Heart left ventricle (tissue), 16 donors: Measurements from ENCODE around the gene SORBS1. TPM values are rescaled to one million over a fixed set of nuclear protein-coding genes. Genes with fewer than 3 reads are reported as not detected.

Source experiments
- ATAC-seq, 4 donors: fragments of 200-7000 bp; cut with Tn5 transposase; one replicate each; pipeline ENCODE4 v1.9.1; 2020 to 2022; ENCODE audit warnings: moderate library complexity in 4 of 4, mild to moderate bottlenecking in 3 of 4, moderate number of reproducible peaks in 1 of 4
- DNase-seq, 5 donors: peaks; one replicate each; pipeline ENCODE4 v3.0.0-alpha.2; 2020
- H3K27ac ChIP-seq, 12 donors: fragments of 200-600 bp; sonication (generic) in 4 of 12; one replicate each; pipeline versions ENCODE4 v1.5.0 to v1.8.0; 2016 to 2022; ENCODE audit warnings: mild to moderate bottlenecking in 2 of 12
- H3K27me3 ChIP-seq, 9 donors: fragments of 200-600 bp; sonication (generic) in 2 of 9; one replicate each; pipeline versions ENCODE4 v1.5.1 to v1.8.0; 2016 to 2022; ENCODE audit warnings: mild to moderate bottlenecking in 3 of 9
- H3K36me3 ChIP-seq, 9 donors: fragments of 200-600 bp; sonication (generic) in 2 of 9; one replicate each; pipeline versions ENCODE4 v1.5.0 to v1.8.0; 2018 to 2022; ENCODE audit warnings: mild to moderate bottlenecking in 2 of 9
- H3K4me1 ChIP-seq, 12 donors: fragments of 200-600 bp; sonication (generic) in 4 of 12; one replicate each; pipeline versions ENCODE4 v1.5.0 to v1.8.0; 2016 to 2022; ENCODE audit warnings: mild to moderate bottlenecking in 3 of 12
- H3K4me3 ChIP-seq, 12 donors: fragments of 200-600 bp; sonication (generic) in 4 of 12; one replicate each; pipeline versions ENCODE4 v1.5.0 to v1.8.0; 2017 to 2022; ENCODE audit warnings: mild to moderate bottlenecking in 9 of 12, moderate library complexity in 4 of 12
- H3K9me3 ChIP-seq, 12 donors: fragments of 200-600 bp; sonication (generic) in 4 of 12; one replicate each; pipeline versions ENCODE4 v1.5.0 to v1.8.0; 2016 to 2022; ENCODE audit warnings: mild to moderate bottlenecking in 1 of 12
- CTCF ChIP-seq, 12 donors: fragments of 200-600 bp; sonication (generic) in 4 of 12; IDR thresholded peaks; one replicate each; pipeline versions ENCODE4 v1.5.0 to v1.8.0; 2018 to 2022; ENCODE audit warnings: antibody characterized with exemption in 12 of 12, mild to moderate bottlenecking in 5 of 12
- POLR2A ChIP-seq, 2 donors: fragments of 450-650 bp; IDR thresholded peaks; one replicate each; pipeline ENCODE4 v1.6.1; 2017; ENCODE audit warnings: antibody characterized with exemption in 2 of 2, mild to moderate bottlenecking in 2 of 2, moderate library complexity in 2 of 2
- WGBS, 4 donors: extraction: QIAGEN DNeasy Blood & Tissue Kit in 2 of 4; methylation state at CpG; one replicate each; pipeline versions ENCODE4 v1.1.5 to v1.1.7; 2013 to 2018; 5-methylcytosine and 5-hydroxymethylcytosine counted together
- intact Hi-C, 10 donors: fragments of 100-400 bp; cut with DNase I; formaldehyde crosslinking; loops; one replicate each; pipeline versions ENCODE4 v1.11.1 to v1.14.2; 2022
- polyA plus RNA-seq, 2 donors: library from polyadenylated mRNA; stranded (reverse); fragments of 200-250 nt; gene quantifications; one replicate each; pipeline ENCODE4 v1.2.3, GENCODE V29; 2013
- total RNA-seq, 9 donors: library from RNA; depleted of rRNA in 2 of 9; stranded (reverse); fragments of >200 nt in 2 of 9; fragmentation: NEBNext Ultra II Directional in 3 of 9; extraction: Animal tissue kit (Norgen Biotek cat#: 25700) in 3 of 9; gene quantifications; one replicate each; pipeline versions ENCODE4 v1.1.0 to v1.2.4, GENCODE V29; 2016 to 2023
- donor health status: ischemic (EF 13 %, LVEDD 7.1; RV severe dilation, severe dysfunction).
- donor health status: healthy with polysubstance abuse.
- donor health status: DM: no; HTN: yes; CAD: no.
- donor health status: DM: no; HTN: no; CAD: no.
- donor health status: ischemic (EF 25% LVEDD 6.9; RV normal size, moderate dysfunction).
- donor health status: ischemic (EF 25% LVEDD 5.7; RV mildly dilated, moderate dysfunction).
- donor health status: healthy.
- donor health status: DM: yes; HTN: yes; CAD: no.
- donor health status: ischemic (EF 35%, LVEDD 5.7; RV mildly dilated, moderate dysfunction).
- donor health status: nonischemic (EF 11% LVEDD 7.7; RV severe dilation, severe dysfunction).
- donor health status: DM: yes; HTN: yes; CAD: no.
- donor health status: PGD.
- donor health status: ischemic (EF 29% LVEDD 5.4; RV normal size, mild dysfunction).
- donor health status: nonischemic (EF 23%, LVEDD 6.1; RV moderate dilation, normal function).

Gene SORBS1
- total and polyA plus RNA-seq, 11 donors, result 355 to 1,440 (median 886) TPM

GRCh38 chr10:95321554-95322301, 239.4 kb downstream of the SORBS1 start:
- H3K36me3 ChIP-seq, result peaks cover 0 to 97% (median 52%) of the 10 kb centered on the region in 9 donors
- no peak overlapping the region for H3K4me3 ChIP-seq
- no peak for ATAC-seq
- peak overlapping the region in 2 of 12 donors; percentile 3 to 14 for H3K27ac ChIP-seq
- no peaks in the 10 kb centered on the region for H3K9me3 ChIP-seq
- TF ChIP-seq CTCF (IDR thresholded peaks at IDR 0.05) (no peak), POLR2A (IDR thresholded peaks at IDR 0.05) (no peak)
- H3K4me1 ChIP-seq, result peaks cover 0 to 49% (median 13%) of the 10 kb centered on the region in 12 donors
- 92 to 96% (median 94%) methylated on average over 10 of the region's 10 CpGs for WGBS, 4 donors
- H3K27me3 ChIP-seq, result no peaks in the 10 kb centered on the region
- intact Hi-C loops, result no loop called here
- no peak for DNase-seq

DNA sequence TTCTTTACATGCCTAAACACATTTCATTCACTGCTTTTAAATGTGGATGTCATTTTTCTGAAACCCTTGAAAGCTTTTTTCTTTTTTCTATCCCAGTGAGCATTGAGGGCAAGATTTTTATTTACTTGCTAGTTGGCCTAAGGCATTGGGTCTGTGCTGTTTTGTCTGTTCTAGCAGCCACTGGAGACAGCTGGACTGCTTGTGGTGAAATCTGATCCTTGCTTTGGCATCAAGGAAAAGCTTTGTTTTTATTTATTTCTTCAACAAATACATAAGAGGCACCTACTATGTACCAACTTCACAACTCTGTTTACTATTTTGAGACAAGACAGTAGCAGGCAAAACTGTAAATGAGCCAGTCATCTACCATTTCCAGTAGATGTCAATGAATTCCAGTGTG, 241.9 kb downstream of the SORBS1 start:
- Histone ChIP-seq H3K36me3 (peaks cover 0 to 100% (median 72%) of the 10 kb centered on the region in 9 donors), H3K27me3 (no peaks in the 10 kb centered on the region), H3K27ac (no peak overlapping the region), H3K4me3 (no peak overlapping the region), H3K9me3 (no peaks in the 10 kb centered on the region), H3K4me1 (peaks cover 0 to 52% (median 10%) of the 10 kb centered on the region in 12 donors)
- DNase-seq, result no peak
- ATAC-seq, result no peak
- intact Hi-C loops, result no loop called here
- TF ChIP-seq CTCF (IDR thresholded peaks at IDR 0.05) (no peak), POLR2A (IDR thresholded peaks at IDR 0.05) (no peak)

- intact Hi-C loops, result no loop called here
- Histone ChIP-seq H3K9me3 (no peaks in the 10 kb centered on the region), H3K4me3 (no peak overlapping the region), H3K36me3 (peaks cover 0 to 93% (median 54%) of the 10 kb centered on the region in 9 donors), H3K4me1 (peaks cover 0 to 60% (median 18%) of the 10 kb centered on the region in 12 donors), H3K27ac (peak overlapping the region in 4 of 12 donors; percentile 4 to 14 (median 9)), H3K27me3 (no peaks in the 10 kb centered on the region)
- DNase-seq (no peak), ATAC-seq (no peak)
- TF ChIP-seq CTCF (IDR thresholded peaks at IDR 0.05) (no peak), POLR2A (IDR thresholded peaks at IDR 0.05) (no peak)
- 40 to 61% (median 52%) methylated on average over 2 of the region's 2 CpGs for WGBS, 4 donors
Observed at GRCh38 chr10:95315509-95315908, 245.7 kb downstream of the SORBS1 start.

- WGBS, 4 donors, result 75 to 83% (median 80%) methylated on average over 3 to 4 of the region's 4 CpGs
- intact Hi-C loops, result no loop called here
- peak overlapping the region in 5 of 12 donors; percentile 8 to 30 (median 21) for H3K27ac ChIP-seq
- no peaks in the 10 kb centered on the region for H3K9me3 ChIP-seq
- no peak for DNase-seq
- no peak overlapping the region for H3K4me3 ChIP-seq
- H3K36me3 ChIP-seq, result peaks cover 0 to 82% (median 45%) of the 10 kb centered on the region in 9 donors
- TF ChIP-seq CTCF (IDR thresholded peaks at IDR 0.05), result no peak
- H3K4me1 ChIP-seq, result peaks cover 0 to 55% (median 19%) of the 10 kb centered on the region in 12 donors
- no peak for ATAC-seq
- H3K27me3 ChIP-seq, result no peaks in the 10 kb centered on the region
Observed at GRCh38 chr10:95314192-95314918, 246.8 kb downstream of the SORBS1 start.
